GM06990 (cell line): ENCODE results near the gene GNPTG.

Experiments used
- DNase-seq: peaks from one replicate; pipeline ENCODE4 v3.0.0-alpha.2; 2011; ENCODE audit not compliant: insufficient read length; ENCODE audit errors: extremely low read depth
- H3K27me3 ChIP-seq: replicated peaks from 2 replicates; pipeline ENCODE4 v1.6.0; 2011; ENCODE audit warnings: low read length; ENCODE audit not compliant: control insufficient read depth, insufficient read depth
- H3K36me3 ChIP-seq: 2 replicates; pipeline ENCODE4 v1.5.1; 2011; ENCODE audit warnings: low read length; ENCODE audit not compliant: control insufficient read depth, insufficient read depth
- H3K4me3 ChIP-seq: replicated peaks from 2 replicates; pipeline ENCODE4 v1.5.1; 2011; ENCODE audit warnings: low read depth, mild to moderate bottlenecking, control low read depth, low read length
- TF ChIP-seq, protein P1 (sequence below): IDR thresholded peaks from 2 replicates; pipeline ENCODE4 v1.5.1; 2011; ENCODE audit warnings: low read length, control low read depth, mild to moderate bottlenecking, inconsistent platforms; ENCODE audit not compliant: insufficient read depth, poor library complexity, severe bottlenecking

GNPTG gene

DNA sequence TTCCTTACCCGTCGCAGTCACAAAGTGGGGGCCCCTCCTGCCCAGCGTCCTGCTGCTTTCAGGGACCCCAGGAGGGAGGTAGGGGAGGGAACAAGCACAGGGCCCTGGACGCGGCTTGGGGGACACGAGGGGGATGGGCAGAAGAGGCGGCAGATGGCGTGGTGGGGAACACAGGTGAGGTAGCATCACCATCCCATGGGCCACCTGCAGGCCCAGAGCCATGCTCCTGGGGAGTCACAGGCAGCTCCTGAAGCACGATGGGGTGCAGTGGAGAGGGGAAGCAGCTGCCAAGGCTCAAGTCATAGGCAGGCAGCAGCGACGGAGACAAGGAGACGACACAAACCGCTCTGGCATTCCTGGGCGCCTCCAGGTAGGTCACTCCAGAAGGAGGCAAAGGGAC lies 52.0 kb downstream of the GNPTG start:
- no peaks in the 10 kb centered on the region for H3K27me3 ChIP-seq
- no peak overlapping the region for H3K4me3 ChIP-seq
- DNase-seq = no peak
- TF ChIP-seq, protein P1, sequence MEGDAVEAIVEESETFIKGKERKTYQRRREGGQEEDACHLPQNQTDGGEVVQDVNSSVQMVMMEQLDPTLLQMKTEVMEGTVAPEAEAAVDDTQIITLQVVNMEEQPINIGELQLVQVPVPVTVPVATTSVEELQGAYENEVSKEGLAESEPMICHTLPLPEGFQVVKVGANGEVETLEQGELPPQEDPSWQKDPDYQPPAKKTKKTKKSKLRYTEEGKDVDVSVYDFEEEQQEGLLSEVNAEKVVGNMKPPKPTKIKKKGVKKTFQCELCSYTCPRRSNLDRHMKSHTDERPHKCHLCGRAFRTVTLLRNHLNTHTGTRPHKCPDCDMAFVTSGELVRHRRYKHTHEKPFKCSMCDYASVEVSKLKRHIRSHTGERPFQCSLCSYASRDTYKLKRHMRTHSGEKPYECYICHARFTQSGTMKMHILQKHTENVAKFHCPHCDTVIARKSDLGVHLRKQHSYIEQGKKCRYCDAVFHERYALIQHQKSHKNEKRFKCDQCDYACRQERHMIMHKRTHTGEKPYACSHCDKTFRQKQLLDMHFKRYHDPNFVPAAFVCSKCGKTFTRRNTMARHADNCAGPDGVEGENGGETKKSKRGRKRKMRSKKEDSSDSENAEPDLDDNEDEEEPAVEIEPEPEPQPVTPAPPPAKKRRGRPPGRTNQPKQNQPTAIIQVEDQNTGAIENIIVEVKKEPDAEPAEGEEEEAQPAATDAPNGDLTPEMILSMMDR = no peak
- H3K36me3 ChIP-seq = peaks cover 13% of the 10 kb centered on the region

DNA sequence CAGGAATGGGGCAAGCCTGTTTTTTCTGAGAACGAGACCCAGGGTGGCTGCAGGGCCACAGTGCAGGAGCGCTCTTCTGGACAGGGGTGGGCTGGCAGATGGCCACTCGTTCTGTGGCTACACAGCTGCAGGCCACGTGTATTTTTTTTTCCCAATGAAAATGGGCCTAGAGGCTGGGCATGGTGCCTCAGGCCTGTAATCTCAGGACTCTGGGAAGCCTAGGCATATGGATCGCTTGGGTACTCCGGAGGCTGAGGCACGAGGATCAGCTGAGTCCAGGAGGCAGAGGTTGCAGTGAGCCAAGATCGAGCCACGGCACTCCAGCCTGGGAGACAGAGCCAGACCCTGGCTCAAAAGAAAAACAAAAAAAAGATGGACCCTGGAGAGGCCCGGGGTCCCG lies 56.0 kb downstream of the GNPTG start:
- Histone ChIP-seq H3K27me3 (no peaks in the 10 kb centered on the region), H3K36me3 (peaks cover 6% of the 10 kb centered on the region), H3K4me3 (peak overlapping the region; percentile 34; the same call in 1 of the 2 replicates)
- DNase-seq = no peak
- TF ChIP-seq, protein P1 = no peak

DNA sequence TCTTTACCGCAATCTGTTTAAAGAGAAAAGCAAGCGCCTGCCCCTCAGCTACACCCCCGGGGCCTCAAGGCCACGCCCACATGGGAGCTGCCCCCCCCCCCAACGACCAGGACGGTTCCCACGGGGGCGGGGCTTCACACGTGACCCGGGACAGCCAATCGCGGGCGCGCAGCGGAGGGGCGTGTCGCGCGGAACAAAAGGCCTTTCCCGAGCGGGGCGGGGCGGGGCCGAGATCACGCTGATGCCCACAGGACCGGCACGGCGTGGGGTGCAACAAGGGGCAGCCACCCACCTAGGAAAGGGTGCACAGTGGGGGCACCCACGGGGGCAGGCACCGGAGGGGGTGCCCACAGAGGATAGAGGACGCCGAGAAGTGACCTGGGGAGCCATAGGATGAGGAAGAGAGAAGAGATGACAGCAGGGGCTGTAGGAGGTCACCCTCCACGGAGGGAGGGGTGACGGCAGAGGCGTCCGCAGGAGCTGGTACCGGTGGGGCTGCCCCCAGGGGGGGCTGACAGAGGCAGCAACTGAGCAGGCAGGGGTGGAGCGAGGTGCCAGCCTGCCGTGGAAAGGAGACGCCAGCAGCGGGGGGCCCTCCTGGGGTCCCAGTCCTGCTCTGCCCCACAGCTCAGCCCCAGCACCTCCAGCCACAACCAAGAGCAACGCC lies 56.6 kb downstream of the GNPTG start:
- peak overlapping the region; percentile 64 for H3K4me3 ChIP-seq
- H3K36me3 ChIP-seq = peaks cover 4% of the 10 kb centered on the region
- H3K27me3 ChIP-seq = no peaks in the 10 kb centered on the region
- peak; percentile 92 for DNase-seq
- TF ChIP-seq, protein P1 = no peak

DNA sequence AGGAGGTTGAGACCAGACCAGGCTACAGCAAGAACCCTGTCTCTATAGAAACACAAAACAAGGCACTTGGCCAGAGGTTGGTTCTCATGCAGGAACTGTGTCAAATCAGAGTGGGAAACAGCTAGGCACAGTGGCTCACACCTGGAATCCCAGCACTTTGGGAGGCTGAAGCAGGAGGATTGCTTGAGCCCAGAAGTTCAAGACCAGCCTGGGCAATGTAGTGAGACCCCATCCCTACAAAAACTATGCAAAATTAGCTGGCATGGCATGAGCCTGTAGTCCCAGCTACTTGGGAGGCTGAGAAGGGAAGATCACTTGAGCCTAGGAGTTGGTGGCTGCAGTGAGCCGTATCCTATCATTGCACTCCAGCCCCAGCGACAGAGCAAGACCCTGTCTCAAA lies 61.1 kb downstream of the GNPTG start:
- Histone ChIP-seq H3K4me3 (no peak overlapping the region), H3K27me3 (no peaks in the 10 kb centered on the region), H3K36me3 (no peaks in the 10 kb centered on the region)
- TF ChIP-seq, protein P1 = no peak
- no peak for DNase-seq
